HUES6 (cell line): ENCODE data around the gene SEC61B.

Experiments used
- H3K27ac ChIP-seq: 2 replicates; pipeline ENCODE4 v1.7.0; 2013; ENCODE audit warnings: low read depth, mild to moderate bottlenecking, low read length, inconsistent platforms
- H3K27me3 ChIP-seq: 2 replicates; pipeline ENCODE4 v1.6.1; 2013; ENCODE audit warnings: low read length; ENCODE audit not compliant: control insufficient read depth, insufficient read depth
- H3K36me3 ChIP-seq: 2 replicates; pipeline ENCODE4 v1.6.1; 2013; ENCODE audit warnings: low read length; ENCODE audit not compliant: control insufficient read depth, insufficient read depth
- H3K4me1 ChIP-seq: 2 replicates; pipeline ENCODE4 v1.6.1; 2013; ENCODE audit warnings: low read length; ENCODE audit not compliant: control insufficient read depth, insufficient read depth
- H3K4me3 ChIP-seq: 2 replicates; pipeline ENCODE4 v1.5.1; 2013; ENCODE audit warnings: low read depth, low read length
- H3K9ac ChIP-seq: one replicate; pipeline ENCODE4 v1.6.1; 2013; ENCODE audit warnings: mild to moderate bottlenecking, low read length
- H3K9me3 ChIP-seq: 2 replicates; pipeline ENCODE4 v1.6.1; 2013; ENCODE audit warnings: low read depth, low read length; ENCODE audit not compliant: control insufficient read depth, insufficient read depth

Gene SEC61B

DNA sequence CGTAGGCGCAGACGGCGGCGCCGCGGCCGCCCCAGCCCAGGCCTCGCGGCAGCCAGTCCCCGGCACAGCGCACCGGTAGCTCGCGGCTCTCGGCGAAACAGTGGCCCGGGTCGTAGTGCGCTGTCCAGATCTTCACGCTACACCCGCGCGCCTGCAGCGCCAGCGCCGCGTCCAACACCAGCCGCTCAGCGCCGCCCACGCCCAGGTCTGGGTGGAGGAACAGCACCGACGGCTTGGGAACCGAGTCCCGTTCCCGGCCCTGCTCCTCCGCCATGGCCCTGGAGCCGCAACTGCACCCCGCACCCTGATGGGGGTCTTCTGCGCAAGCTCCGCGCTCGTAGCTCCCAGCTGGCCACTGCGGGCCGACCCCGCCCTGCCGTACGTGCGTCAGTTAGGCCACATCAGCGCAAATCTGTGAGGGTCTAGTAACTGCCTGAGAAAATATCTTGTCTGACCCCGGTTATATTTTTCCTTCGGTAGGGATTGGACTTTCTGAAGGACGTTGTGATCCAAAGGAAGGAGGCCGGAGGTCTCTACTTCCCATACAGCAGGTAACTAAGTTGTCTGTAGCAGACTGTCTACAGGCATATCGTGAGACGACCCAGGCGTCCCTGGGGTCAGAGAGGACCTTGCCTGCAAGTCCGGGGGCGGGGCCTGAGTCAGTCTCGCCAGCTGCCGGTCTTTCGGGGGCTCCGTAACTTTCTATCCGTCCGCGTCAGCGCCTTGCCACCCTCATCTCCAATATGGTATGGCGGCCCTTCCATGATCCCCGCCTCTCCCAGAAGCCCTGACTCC lies at the start of gene SEC61B, which contains the start of gene ALG2:
Gene SEC61B (plus strand): TSS at position 662 of the 795 bp plus-strand sequence. CDS start 82 bp downstream, at position 744.
Gene ALG2 (minus strand): TSS at position 322 of the 795 bp plus-strand sequence. CDS start 48 bp downstream, at position 274.
- H3K4me3 ChIP-seq, result peak within 1 kb of the TSS; percentile 98
- H3K27me3 ChIP-seq, result no peaks in the 10 kb centered on the region
- peaks cover 42% of the 10 kb centered on the region for H3K36me3 ChIP-seq
- H3K9me3 ChIP-seq, result no peaks in the 10 kb centered on the region
- H3K9ac ChIP-seq, result peak within 1 kb of the TSS; percentile 98
- H3K27ac ChIP-seq, result peak within 1 kb of the TSS; percentile 99
- H3K4me1 ChIP-seq, result 0 out of 2 replicates have a peak, but pooled peaks cover 7% of the 10 kb centered on the region

DNA sequence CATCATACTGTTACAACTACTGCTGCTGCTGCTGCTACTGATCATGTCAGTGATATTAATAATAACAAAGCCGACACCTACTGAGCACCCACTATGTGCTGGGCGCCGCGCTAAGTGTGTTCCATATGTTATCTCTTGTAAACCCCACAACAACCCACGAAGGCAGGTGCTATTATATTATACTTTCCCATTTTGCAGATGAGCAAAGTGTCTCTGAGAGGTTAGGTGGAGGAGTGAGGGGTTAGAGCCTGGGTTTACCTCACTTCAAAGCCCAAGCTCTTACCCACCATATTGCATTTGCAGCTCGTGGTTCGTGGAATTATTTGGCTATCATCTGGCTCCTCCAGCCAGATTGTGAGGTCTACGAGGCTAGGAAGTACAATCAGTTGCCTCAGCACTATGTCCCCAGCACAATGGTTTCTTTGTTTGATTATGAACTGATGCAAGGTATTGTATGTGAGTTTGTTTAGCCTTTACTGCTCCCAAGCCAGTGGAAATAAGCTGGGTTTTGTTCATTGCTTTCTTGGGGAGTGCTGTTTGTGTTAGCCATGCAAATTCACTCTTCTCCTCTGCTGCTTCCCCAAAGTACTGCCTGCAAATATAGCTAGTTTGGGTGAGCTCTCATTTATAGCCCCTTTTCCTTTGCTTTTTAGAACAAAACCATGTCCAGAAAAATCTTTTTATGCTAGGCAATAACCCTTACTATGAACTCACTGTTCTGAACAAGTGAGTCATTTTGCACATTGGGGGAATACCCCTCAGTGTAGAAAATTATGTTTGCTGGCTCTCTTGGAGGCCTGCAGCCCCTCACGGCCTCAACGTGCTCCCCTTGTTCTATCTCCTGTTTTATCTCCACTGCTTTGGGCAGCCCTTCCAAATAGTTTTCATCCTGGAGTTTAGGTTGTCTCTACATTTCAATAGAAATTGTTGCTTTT lies 48.2 kb upstream of the SEC61B start:
- Histone ChIP-seq H3K9me3 (no peaks in the 10 kb centered on the region), H3K9ac (no peak overlapping the region), H3K4me3 (no peak overlapping the region), H3K27ac (no peak overlapping the region), H3K36me3 (no peaks in the 10 kb centered on the region), H3K4me1 (peaks cover 36% of the 10 kb centered on the region), H3K27me3 (peaks cover 6% of the 10 kb centered on the region; the same call in 1 of the 2 replicates)

GRCh38 chr9:99176527-99177013 lies 45.5 kb upstream of the SEC61B start:
- no peak overlapping the region for H3K9ac ChIP-seq

DNA sequence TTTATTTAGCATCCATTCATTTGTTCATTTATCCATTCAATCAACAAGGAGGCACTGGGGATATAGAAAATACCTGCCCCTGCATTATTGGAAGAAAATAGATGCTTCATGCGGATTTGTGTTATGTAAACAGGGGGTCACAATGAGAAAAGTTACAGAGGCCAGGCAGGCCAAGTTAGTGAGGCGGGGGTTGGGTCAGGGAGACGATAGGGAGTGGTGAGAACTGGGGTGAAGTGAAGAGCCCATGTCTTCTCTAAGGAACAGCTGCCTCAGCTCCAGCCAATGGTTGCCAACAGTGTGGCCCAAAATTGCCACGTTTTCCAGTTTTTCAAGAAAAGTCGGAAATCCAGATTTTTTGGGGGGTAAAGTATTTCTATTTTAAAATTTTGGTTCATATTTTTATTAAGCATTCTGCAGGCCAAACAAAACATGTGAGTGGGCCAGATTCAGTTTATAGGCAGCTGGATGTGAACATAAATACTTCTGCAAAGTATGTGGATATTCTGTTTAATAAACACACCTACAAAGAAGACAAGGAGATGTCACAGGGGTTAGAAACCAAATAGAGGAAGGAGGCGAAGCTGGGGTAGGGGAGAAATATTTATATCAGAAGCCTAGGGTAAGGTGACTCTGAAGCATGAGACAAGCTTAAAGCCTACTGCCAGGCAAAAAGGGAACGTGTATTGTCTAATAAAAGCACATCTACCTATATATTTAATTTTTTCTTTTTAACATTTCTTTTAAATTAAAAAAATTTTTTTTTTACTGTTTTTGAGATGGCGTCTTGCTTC lies 44.3 kb upstream of the SEC61B start:
- Histone ChIP-seq H3K9ac (no peak overlapping the region), H3K36me3 (no peaks in the 10 kb centered on the region), H3K4me3 (no peak overlapping the region), H3K27me3 (no peaks in the 10 kb centered on the region; the same call in 1 of the 2 replicates), H3K27ac (no peak overlapping the region), H3K4me1 (peaks cover 7% of the 10 kb centered on the region), H3K9me3 (no peaks in the 10 kb centered on the region)

More at GRCh38 chr9:99176527-99177013, 45.5 kb upstream of the SEC61B start:
- no peaks in the 10 kb centered on the region for H3K36me3 ChIP-seq
- peaks cover 11% of the 10 kb centered on the region for H3K4me1 ChIP-seq
- no peak overlapping the region for H3K27ac ChIP-seq
- H3K4me3 ChIP-seq, result no peak overlapping the region
- no peaks in the 10 kb centered on the region; the same call in 1 of the 2 replicates for H3K27me3 ChIP-seq
- H3K9me3 ChIP-seq, result no peaks in the 10 kb centered on the region

DNA sequence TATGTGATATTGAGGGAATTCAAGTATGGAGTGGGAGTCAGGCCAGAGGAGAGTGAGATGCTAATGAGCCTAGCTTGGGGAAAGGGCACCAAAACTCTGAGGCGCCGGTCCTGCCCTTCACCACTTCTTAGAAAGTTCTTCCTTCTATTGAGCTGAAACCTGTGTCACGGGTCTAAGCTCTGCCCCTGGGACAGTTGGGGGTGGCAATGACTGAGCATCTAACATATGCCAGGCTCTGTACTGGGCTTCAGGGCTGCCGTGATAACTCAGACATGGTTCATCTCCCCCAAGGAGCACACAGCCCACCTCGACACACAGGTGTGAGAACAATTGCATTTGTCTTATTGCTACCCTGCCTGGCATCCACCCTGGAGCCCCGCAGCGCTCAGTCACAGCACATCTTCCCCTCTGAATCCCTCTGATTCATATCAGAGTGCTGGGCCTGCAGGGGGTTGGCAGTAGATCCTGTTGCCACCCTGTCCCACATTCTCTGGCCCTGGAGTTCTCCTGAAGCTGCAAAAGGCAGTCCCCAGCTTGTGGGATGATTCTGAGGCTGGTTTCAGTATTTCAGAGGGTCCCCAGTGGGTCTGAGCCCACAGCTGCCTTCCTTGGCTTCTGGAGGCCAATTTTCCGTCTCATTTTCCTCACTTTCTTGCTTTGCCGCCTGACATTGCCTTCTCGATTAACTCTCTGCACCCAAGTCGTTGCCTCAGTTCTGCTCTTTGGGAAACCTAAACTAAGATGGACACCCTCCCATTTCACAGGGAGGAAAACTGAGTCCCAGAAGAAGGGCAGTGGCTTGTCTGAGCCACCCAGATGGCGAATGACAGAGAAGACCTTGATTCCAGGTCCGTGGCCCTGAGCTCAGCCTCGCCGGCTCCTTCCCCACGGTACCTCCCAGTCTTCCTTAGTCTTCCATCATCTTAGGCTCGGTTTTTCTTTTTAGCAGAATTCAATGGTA lies 42.9 kb upstream of the SEC61B start:
- peaks cover 8% of the 10 kb centered on the region; the same call in 1 of the 2 replicates for H3K4me1 ChIP-seq

GRCh38 chr9:99180199-99180598 lies 41.9 kb upstream of the SEC61B start:
- H3K36me3 ChIP-seq, result no peaks in the 10 kb centered on the region
- H3K9ac ChIP-seq, result no peak overlapping the region
- H3K4me3 ChIP-seq, result no peak overlapping the region
- H3K4me1 ChIP-seq, result peaks cover 12% of the 10 kb centered on the region
- H3K9me3 ChIP-seq, result no peaks in the 10 kb centered on the region
- H3K27ac ChIP-seq, result no peak overlapping the region
- no peaks in the 10 kb centered on the region for H3K27me3 ChIP-seq

More for the DNA sequence above, 42.9 kb upstream of the SEC61B start:
- no peaks in the 10 kb centered on the region for H3K27me3 ChIP-seq
- no peak overlapping the region for H3K9ac ChIP-seq
- no peaks in the 10 kb centered on the region for H3K36me3 ChIP-seq
- H3K4me3 ChIP-seq, result no peak overlapping the region
- H3K9me3 ChIP-seq, result no peaks in the 10 kb centered on the region
- no peak overlapping the region for H3K27ac ChIP-seq

DNA sequence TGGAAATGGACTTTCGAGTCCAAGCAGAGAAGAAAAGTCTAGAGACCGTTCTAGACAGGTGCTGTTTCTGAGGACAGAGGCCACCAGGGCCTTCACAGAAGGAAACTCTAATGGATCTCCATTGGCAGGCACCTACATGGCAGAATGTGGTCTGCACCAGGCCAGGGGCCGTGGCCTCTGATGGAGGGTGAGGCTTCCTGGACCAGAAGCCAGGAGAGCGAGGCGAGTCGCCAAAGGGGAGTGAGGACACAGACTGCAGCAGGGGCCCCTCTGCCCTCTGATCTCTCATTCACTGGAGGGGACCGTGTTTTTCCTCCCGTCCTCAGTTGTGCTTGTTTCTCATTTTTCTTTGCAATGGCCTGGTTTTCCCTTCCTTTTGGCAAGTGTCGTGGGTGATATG lies 41.4 kb upstream of the SEC61B start:
- Histone ChIP-seq H3K27me3 (no peaks in the 10 kb centered on the region), H3K36me3 (no peaks in the 10 kb centered on the region), H3K9ac (no peak overlapping the region), H3K4me3 (no peak overlapping the region), H3K9me3 (no peaks in the 10 kb centered on the region), H3K4me1 (peaks cover 12% of the 10 kb centered on the region), H3K27ac (no peak overlapping the region)

GRCh38 chr9:99181206-99181605 lies 40.9 kb upstream of the SEC61B start:
- Histone ChIP-seq H3K4me3 (no peak overlapping the region), H3K27ac (no peak overlapping the region), H3K9ac (no peak overlapping the region), H3K4me1 (peaks cover 12% of the 10 kb centered on the region), H3K36me3 (no peaks in the 10 kb centered on the region), H3K9me3 (no peaks in the 10 kb centered on the region), H3K27me3 (no peaks in the 10 kb centered on the region)

DNA sequence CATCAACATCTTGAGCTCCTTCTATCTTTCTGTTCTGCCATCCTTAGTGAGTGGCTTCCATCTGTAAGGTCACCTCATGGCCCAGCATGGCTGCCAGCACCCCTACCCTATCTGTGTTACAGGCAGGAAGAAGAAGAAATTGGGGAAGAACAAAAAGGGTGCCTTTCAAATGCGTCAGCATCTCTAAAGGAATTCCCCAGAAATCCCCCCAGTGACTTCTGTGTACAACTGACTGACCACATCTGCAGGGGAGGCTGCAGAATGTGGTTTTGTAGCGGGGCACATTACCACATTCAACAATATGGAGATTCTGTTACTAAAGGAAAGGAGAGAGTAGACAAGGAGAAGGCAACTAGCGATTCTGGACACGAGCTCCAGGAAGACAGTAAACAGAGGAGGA lies 40.5 kb upstream of the SEC61B start:
- H3K27me3 ChIP-seq, result no peaks in the 10 kb centered on the region
- H3K4me1 ChIP-seq, result peaks cover 9% of the 10 kb centered on the region
- H3K9me3 ChIP-seq, result no peaks in the 10 kb centered on the region
- H3K4me3 ChIP-seq, result no peak overlapping the region
- H3K9ac ChIP-seq, result no peak overlapping the region
- no peak overlapping the region for H3K27ac ChIP-seq
- no peaks in the 10 kb centered on the region for H3K36me3 ChIP-seq
